MG63 (cell line): ENCODE results near the gene SLC15A2. TPM values are rescaled to one million over a fixed set of nuclear protein-coding genes. Genes with fewer than 3 reads are reported as not detected.
"Not testable (repeated sequence)": the region's sequence is repeated elsewhere in the genome, so short reads cannot be mapped to it uniquely, and the experiment has no call there.

Source experiments
- DNase-seq: peaks from one replicate; pipeline ENCODE4 v3.0.0-alpha.2; 2020
- H3K27me3 ChIP-seq: fragments of 250-450 bp; sonication (Bioruptor Pico); 2 replicates; pipeline ENCODE4 v1.5.1; 2020; ENCODE audit warnings: mild to moderate bottlenecking, moderate library complexity
- H3K36me3 ChIP-seq: fragments of 250-450 bp; sonication (Bioruptor Pico); 2 replicates; pipeline ENCODE4 v1.5.1; 2020; ENCODE audit warnings: mild to moderate bottlenecking, moderate library complexity
- H3K4me3 ChIP-seq: fragments of 250-450 bp; sonication (Bioruptor Pico); 2 replicates; pipeline ENCODE4 v1.5.1; 2020; ENCODE audit warnings: mild to moderate bottlenecking, moderate library complexity
- H3K9me3 ChIP-seq: fragments of 250-450 bp; sonication (Bioruptor Pico); 2 replicates; pipeline ENCODE4 v1.5.1; 2020; ENCODE audit warnings: mild to moderate bottlenecking, moderate library complexity
- total RNA-seq: library from RNA; depleted of rRNA; stranded (reverse); fragments of >200 nt; shearing (Covaris generic); gene quantifications from 2 replicates; pipeline ENCODE4 v1.2.3, GENCODE V29; 2014; ENCODE audit warnings: low replicate concordance

Gene SLC15A2
- total RNA-seq, 1 experiment from 2014 or later: not detected

- Histone ChIP-seq H3K36me3 (no peaks in the 10 kb centered on the region), H3K4me3 (no peak overlapping the region), H3K9me3 (no peaks in the 10 kb centered on the region), H3K27me3 (peaks cover 3% of the 10 kb centered on the region; the same call in 1 of the 2 replicates)
- DNase-seq: no peak
Measured at GRCh38 chr3:121913305-121913990, 19.2 kb downstream of the SLC15A2 start.

GRCh38 chr3:121914081-121914998 is 20.1 kb downstream of the SLC15A2 start:
- no peaks in the 10 kb centered on the region for H3K36me3 ChIP-seq
- DNase-seq: no peak
- H3K9me3 ChIP-seq: no peaks in the 10 kb centered on the region
- H3K27me3 ChIP-seq: peaks cover 3% of the 10 kb centered on the region; the same call in 1 of the 2 replicates
- H3K4me3 ChIP-seq: no peak overlapping the region

GRCh38 chr3:121916189-121916588 is 22.0 kb downstream of the SLC15A2 start:
- Histone ChIP-seq H3K9me3 (no peaks in the 10 kb centered on the region), H3K27me3 (peaks cover 3% of the 10 kb centered on the region; the same call in 1 of the 2 replicates), H3K36me3 (no peaks in the 10 kb centered on the region), H3K4me3 (no peak overlapping the region)
- DNase-seq: no peak

GRCh38 chr3:121918779-121919483 is 24.7 kb downstream of the SLC15A2 start:
- H3K9me3 ChIP-seq: no peaks in the 10 kb centered on the region
- no peak for DNase-seq
- H3K36me3 ChIP-seq: no peaks in the 10 kb centered on the region
- peaks cover 3% of the 10 kb centered on the region; the same call in 1 of the 2 replicates for H3K27me3 ChIP-seq
- no peak overlapping the region for H3K4me3 ChIP-seq

GRCh38 chr3:121924734-121925133 is 30.5 kb downstream of the SLC15A2 start:
- H3K4me3 ChIP-seq: no peak overlapping the region
- no peaks in the 10 kb centered on the region for H3K9me3 ChIP-seq
- H3K27me3 ChIP-seq: peaks cover 3% of the 10 kb centered on the region; the same call in 1 of the 2 replicates
- H3K36me3 ChIP-seq: no peaks in the 10 kb centered on the region
- DNase-seq: no peak

- no peaks in the 10 kb centered on the region for H3K9me3 ChIP-seq
- H3K36me3 ChIP-seq: no peaks in the 10 kb centered on the region
- DNase-seq: no peak
- no peak overlapping the region for H3K4me3 ChIP-seq
- H3K27me3 ChIP-seq: peaks cover 3% of the 10 kb centered on the region; the same call in 1 of the 2 replicates
Measured at GRCh38 chr3:121926380-121926779, 32.2 kb downstream of the SLC15A2 start.

GRCh38 chr3:121938141-121938855 is 44.1 kb downstream of the SLC15A2 start:
- H3K27me3 ChIP-seq: not testable (repeated sequence)

GRCh38 chr3:121941592-121941991 is 47.4 kb downstream of the SLC15A2 start:
- H3K9me3 ChIP-seq: no peaks in the 10 kb centered on the region
- no peaks in the 10 kb centered on the region for H3K36me3 ChIP-seq
- DNase-seq: no peak
- no peaks in the 10 kb centered on the region; the same call in 1 of the 2 replicates for H3K27me3 ChIP-seq
- H3K4me3 ChIP-seq: no peak overlapping the region

More at GRCh38 chr3:121938141-121938855, 44.1 kb downstream of the SLC15A2 start:
- not testable (repeated sequence) for H3K4me3 ChIP-seq, H3K36me3 ChIP-seq, H3K9me3 ChIP-seq, DNase-seq

- H3K9me3 ChIP-seq: no peaks in the 10 kb centered on the region
- no peaks in the 10 kb centered on the region; the same call in 1 of the 2 replicates for H3K27me3 ChIP-seq
- no peak for DNase-seq
Measured at GRCh38 chr3:121942116-121942786, 48.0 kb downstream of the SLC15A2 start.

GRCh38 chr3:121943431-121943830 is 49.2 kb downstream of the SLC15A2 start:
- no peak for DNase-seq
- Histone ChIP-seq H3K27me3 (no peaks in the 10 kb centered on the region; the same call in 1 of the 2 replicates), H3K36me3 (no peaks in the 10 kb centered on the region), H3K4me3 (no peak overlapping the region), H3K9me3 (no peaks in the 10 kb centered on the region)

More at GRCh38 chr3:121942116-121942786, 48.0 kb downstream of the SLC15A2 start:
- Histone ChIP-seq H3K4me3 (no peak overlapping the region), H3K36me3 (no peaks in the 10 kb centered on the region)

- H3K9me3 ChIP-seq: 0 out of 2 replicates have a peak, but pooled peaks cover 2% of the 10 kb centered on the region
- DNase-seq: no peak
- H3K4me3 ChIP-seq: no peak overlapping the region
- no peaks in the 10 kb centered on the region; the same call in 1 of the 2 replicates for H3K27me3 ChIP-seq
- H3K36me3 ChIP-seq: no peaks in the 10 kb centered on the region
Measured at GRCh38 chr3:121948641-121949040, 54.4 kb downstream of the SLC15A2 start.

GRCh38 chr3:121951291-121951919 is 57.2 kb downstream of the SLC15A2 start:
- no peak overlapping the region for H3K4me3 ChIP-seq
- H3K27me3 ChIP-seq: no peaks in the 10 kb centered on the region
- H3K9me3 ChIP-seq: 0 out of 2 replicates have a peak, but pooled peaks cover 2% of the 10 kb centered on the region
- no peaks in the 10 kb centered on the region for H3K36me3 ChIP-seq
- no peak for DNase-seq

GRCh38 chr3:121956363-121956762 is 62.2 kb downstream of the SLC15A2 start:
- Histone ChIP-seq H3K9me3 (0 out of 2 replicates have a peak, but pooled peaks cover 2% of the 10 kb centered on the region), H3K27me3 (no peaks in the 10 kb centered on the region), H3K4me3 (no peak overlapping the region), H3K36me3 (no peaks in the 10 kb centered on the region)
- DNase-seq: no peak

- Histone ChIP-seq H3K36me3 (no peaks in the 10 kb centered on the region), H3K27me3 (0 out of 2 replicates have a peak, but pooled peaks cover 2% of the 10 kb centered on the region), H3K4me3 (no peak overlapping the region), H3K9me3 (no peaks in the 10 kb centered on the region)
- DNase-seq: no peak
Measured at GRCh38 chr3:121957674-121958415, 63.6 kb downstream of the SLC15A2 start.
